ENCODE data around the gene GRIP2. TPM values are rescaled to one million over a fixed set of nuclear protein-coding genes. Genes with fewer than 3 reads are reported as not detected.

The GRIP2 gene
- total RNA-seq, 2 experiments from 2014 or later = not detected

- no peaks in the 10 kb centered on the region for H3K9me2 ChIP-seq (ENCODE audit: insufficient read depth, low read length)
- H3K4me2 ChIP-seq (ENCODE audit: low read length) = no peak overlapping the region
- DNase-seq (ENCODE audit: low spot score) = no peak
- H3K4me1 ChIP-seq (ENCODE audit: insufficient read depth, low read length, poor library complexity, severe bottlenecking) = no peaks in the 10 kb centered on the region
- no TSS peak for BruUV-seq (replicated peaks)
- POLR2A ChIA-PET = no interaction called here
- H2AFZ ChIP-seq (ENCODE audit: low read length) = no peak overlapping the region
- H3K9me3 ChIP-seq (ENCODE audit: low read length) = no peaks in the 10 kb centered on the region
- no peak overlapping the region for H3K27ac ChIP-seq (ENCODE audit: low read depth, low read length, poor library complexity, severe bottlenecking)
- no peak for TF ChIP-seq EZH2phosphoT487 (IDR thresholded peaks at IDR 0.05; ENCODE audit: borderline replicate concordance, low read depth, low read length)
- TF ChIP-seq, protein P1, sequence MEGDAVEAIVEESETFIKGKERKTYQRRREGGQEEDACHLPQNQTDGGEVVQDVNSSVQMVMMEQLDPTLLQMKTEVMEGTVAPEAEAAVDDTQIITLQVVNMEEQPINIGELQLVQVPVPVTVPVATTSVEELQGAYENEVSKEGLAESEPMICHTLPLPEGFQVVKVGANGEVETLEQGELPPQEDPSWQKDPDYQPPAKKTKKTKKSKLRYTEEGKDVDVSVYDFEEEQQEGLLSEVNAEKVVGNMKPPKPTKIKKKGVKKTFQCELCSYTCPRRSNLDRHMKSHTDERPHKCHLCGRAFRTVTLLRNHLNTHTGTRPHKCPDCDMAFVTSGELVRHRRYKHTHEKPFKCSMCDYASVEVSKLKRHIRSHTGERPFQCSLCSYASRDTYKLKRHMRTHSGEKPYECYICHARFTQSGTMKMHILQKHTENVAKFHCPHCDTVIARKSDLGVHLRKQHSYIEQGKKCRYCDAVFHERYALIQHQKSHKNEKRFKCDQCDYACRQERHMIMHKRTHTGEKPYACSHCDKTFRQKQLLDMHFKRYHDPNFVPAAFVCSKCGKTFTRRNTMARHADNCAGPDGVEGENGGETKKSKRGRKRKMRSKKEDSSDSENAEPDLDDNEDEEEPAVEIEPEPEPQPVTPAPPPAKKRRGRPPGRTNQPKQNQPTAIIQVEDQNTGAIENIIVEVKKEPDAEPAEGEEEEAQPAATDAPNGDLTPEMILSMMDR (conservative IDR thresholded peaks at IDR 0.05; ENCODE audit: low read length) = no peak
- CTCF ChIA-PET (ENCODE audit: unreplicated experiment) = no interaction called here
- no peaks in the 10 kb centered on the region for H3K79me2 ChIP-seq (ENCODE audit: insufficient read depth, low read depth, low read length)
- H3K4me3 ChIP-seq (ENCODE audit: low read depth, low read length, poor library complexity, severe bottlenecking) = no peak overlapping the region
- intact Hi-C loops (cut with micrococcal nuclease; ENCODE audit: unreplicated experiment) = no loop called here
- no peaks in the 10 kb centered on the region for H3K36me3 ChIP-seq (ENCODE audit: insufficient read depth, low read length)
- no peaks in the 10 kb centered on the region for H4K20me1 ChIP-seq (ENCODE audit: insufficient read depth, low read length)
Observed at GRCh38 chr3:14536055-14536815, 3.9 kb downstream of the GRIP2 start.

GRCh38 chr3:14535616-14536015 is 4.5 kb downstream of the GRIP2 start:
- Histone ChIP-seq H3K4me1 (ENCODE audit: insufficient read depth, low read length, poor library complexity, severe bottlenecking) (no peaks in the 10 kb centered on the region), H3K27ac (ENCODE audit: low read depth, low read length, poor library complexity, severe bottlenecking) (no peak overlapping the region), H3K4me3 (ENCODE audit: low read depth, low read length, poor library complexity, severe bottlenecking) (no peak overlapping the region), H3K9me3 (ENCODE audit: low read length) (no peaks in the 10 kb centered on the region), H3K36me3 (ENCODE audit: insufficient read depth, low read length) (no peaks in the 10 kb centered on the region), H2AFZ (ENCODE audit: low read length) (no peak overlapping the region), H3K79me2 (ENCODE audit: insufficient read depth, low read depth, low read length) (no peaks in the 10 kb centered on the region), H3K9me2 (ENCODE audit: insufficient read depth, low read length) (no peaks in the 10 kb centered on the region), H4K20me1 (ENCODE audit: insufficient read depth, low read length) (no peaks in the 10 kb centered on the region), H3K4me2 (ENCODE audit: low read length) (no peak overlapping the region)
- intact Hi-C loops (cut with micrococcal nuclease; ENCODE audit: unreplicated experiment) = no loop called here
- DNase-seq (ENCODE audit: low spot score) = no peak
- TF ChIP-seq, protein P1 (conservative IDR thresholded peaks at IDR 0.05; ENCODE audit: low read length) = no peak
- TF ChIP-seq EZH2phosphoT487 (IDR thresholded peaks at IDR 0.05; ENCODE audit: borderline replicate concordance, low read depth, low read length) = no peak
- POLR2A ChIA-PET = no interaction called here
- CTCF ChIA-PET (ENCODE audit: unreplicated experiment) = no interaction called here
- BruUV-seq (replicated peaks) = no TSS peak

DNA sequence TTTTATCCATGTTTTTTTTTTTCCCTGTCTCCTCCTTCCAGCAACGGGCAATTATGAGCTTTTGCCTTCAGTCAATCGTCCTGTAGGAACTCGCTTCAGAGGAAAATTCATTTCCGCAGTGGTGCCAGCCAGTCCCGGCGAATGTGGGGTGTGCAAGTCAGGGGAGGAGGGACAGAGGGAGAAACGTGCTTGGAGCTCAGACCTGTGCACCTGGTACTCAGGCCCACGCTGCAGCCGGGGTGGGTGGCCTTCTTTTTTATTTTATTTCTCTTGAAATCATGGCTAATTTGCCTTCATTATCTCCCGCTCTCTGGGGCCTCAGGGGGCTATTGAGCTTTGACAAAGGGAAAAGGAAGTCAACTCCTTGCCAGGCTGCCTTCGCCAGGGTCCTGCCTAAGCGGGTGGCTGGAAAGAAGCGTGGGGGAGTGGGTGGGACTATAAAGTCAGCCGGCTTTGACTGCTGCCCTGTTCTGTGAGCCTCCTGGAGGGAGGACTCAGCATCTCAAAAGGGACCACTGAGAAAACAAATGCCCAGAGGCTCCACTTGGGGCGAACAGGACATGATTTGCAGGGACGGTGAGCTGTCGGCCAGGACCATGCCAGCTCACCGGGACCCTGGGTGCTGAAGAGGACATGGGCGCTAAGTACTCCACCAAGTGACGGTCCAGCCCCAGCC is 5.5 kb downstream of the GRIP2 start:
- H3K36me3 ChIP-seq (ENCODE audit: insufficient read depth, low read length) = no peaks in the 10 kb centered on the region
- no peaks in the 10 kb centered on the region for H4K20me1 ChIP-seq (ENCODE audit: insufficient read depth, low read length)
- H3K4me1 ChIP-seq (ENCODE audit: insufficient read depth, low read length, poor library complexity, severe bottlenecking) = no peaks in the 10 kb centered on the region
- H3K4me2 ChIP-seq (ENCODE audit: low read length) = no peak overlapping the region
- ChIA-PET CTCF (ENCODE audit: unreplicated experiment) (no interaction called here), POLR2A (no interaction called here)
- H3K9me2 ChIP-seq (ENCODE audit: insufficient read depth, low read length) = no peaks in the 10 kb centered on the region
- H3K27ac ChIP-seq (ENCODE audit: low read depth, low read length, poor library complexity, severe bottlenecking) = no peak overlapping the region
- TF ChIP-seq, protein P1 (conservative IDR thresholded peaks at IDR 0.05; ENCODE audit: low read length) = no peak
- no peak for TF ChIP-seq EZH2phosphoT487 (IDR thresholded peaks at IDR 0.05; ENCODE audit: borderline replicate concordance, low read depth, low read length)
- intact Hi-C loops (cut with micrococcal nuclease; ENCODE audit: unreplicated experiment) = no loop called here
- BruUV-seq (replicated peaks) = no TSS peak
- no peak for DNase-seq (ENCODE audit: low spot score)
- no peak overlapping the region for H2AFZ ChIP-seq (ENCODE audit: low read length)
- no peaks in the 10 kb centered on the region for H3K79me2 ChIP-seq (ENCODE audit: insufficient read depth, low read depth, low read length)
- H3K9me3 ChIP-seq (ENCODE audit: low read length) = no peaks in the 10 kb centered on the region
- no peak overlapping the region for H3K4me3 ChIP-seq (ENCODE audit: low read depth, low read length, poor library complexity, severe bottlenecking)

Data from OCI-LY7 (cell line).